ENCODE data around the gene PHF20. TPM values are rescaled to one million over a fixed set of nuclear protein-coding genes. Genes with fewer than 3 reads are reported as not detected.

The PHF20 gene
- total RNA-seq, 2 experiments from 2014 or later = 57.9 to 58.8 TPM

GRCh38 chr20:35792740-35793139 is 20.9 kb downstream of the PHF20 start:
- ATAC-seq = no peak
- Mint-ChIP-seq H3K4me1 (ENCODE audit: low read depth) (peaks cover 19% of the 10 kb centered on the region), H3K4me3 (no peak overlapping the region), H3K27ac (no peak overlapping the region), H3K9me3 (no peaks in the 10 kb centered on the region), H3K27me3 (no peaks in the 10 kb centered on the region), H3K36me3 (ENCODE audit: low read depth) (peaks cover 14% of the 10 kb centered on the region)
- ChIA-PET CTCF (no interaction called here), POLR2A (no interaction called here)
- DNase-seq = no peak
- TF ChIP-seq CTCF (IDR thresholded peaks at IDR 0.05) = no peak
- intact Hi-C loops (cut with micrococcal nuclease) = no loop called here

- DNase-seq (no peak), ATAC-seq (no peak)
- POLR2A ChIA-PET = no interaction called here
- Mint-ChIP-seq H3K4me3 (no peak overlapping the region), H3K27ac (peak overlapping the region; percentile 63), H3K9me3 (no peaks in the 10 kb centered on the region), H3K4me1 (ENCODE audit: low read depth) (peaks cover 29% of the 10 kb centered on the region), H3K27me3 (no peaks in the 10 kb centered on the region), H3K36me3 (ENCODE audit: low read depth) (peaks cover 19% of the 10 kb centered on the region)
- no peak for TF ChIP-seq CTCF (IDR thresholded peaks at IDR 0.05)
- CTCF ChIA-PET = interaction anchor here (1.6 kb wide), 2 partner anchors 16 to 24 kb away, joined by 3 read pairs; no protein-coding TSS in a partner anchor
- intact Hi-C loops (cut with micrococcal nuclease) = no loop called here
Measured at GRCh38 chr20:35796571-35796970, 24.8 kb downstream of the PHF20 start.

- DNase-seq = no peak
- Mint-ChIP-seq H3K36me3 (ENCODE audit: low read depth) (peaks cover 20% of the 10 kb centered on the region), H3K9me3 (no peaks in the 10 kb centered on the region)
Measured at GRCh38 chr20:35801865-35802264, 30.1 kb downstream of the PHF20 start.

GRCh38 chr20:35806075-35806474 is 34.3 kb downstream of the PHF20 start:
- CTCF ChIA-PET = no interaction called here
- DNase-seq (no peak), ATAC-seq (no peak)
- no peak overlapping the region for H3K4me3 Mint-ChIP-seq
- no peak for TF ChIP-seq CTCF (IDR thresholded peaks at IDR 0.05)
- H3K27ac Mint-ChIP-seq = no peak overlapping the region
- POLR2A ChIA-PET = no interaction called here
- no peaks in the 10 kb centered on the region for H3K27me3 Mint-ChIP-seq
- peaks cover 30% of the 10 kb centered on the region for H3K36me3 Mint-ChIP-seq (ENCODE audit: low read depth)
- intact Hi-C loops (cut with micrococcal nuclease) = no loop called here
- H3K4me1 Mint-ChIP-seq (ENCODE audit: low read depth) = peaks cover 15% of the 10 kb centered on the region
- H3K9me3 Mint-ChIP-seq = no peaks in the 10 kb centered on the region

More at GRCh38 chr20:35801865-35802264, 30.1 kb downstream of the PHF20 start:
- intact Hi-C loops (cut with micrococcal nuclease) = no loop called here
- Mint-ChIP-seq H3K4me1 (ENCODE audit: low read depth) (peaks cover 13% of the 10 kb centered on the region), H3K27ac (peak overlapping the region; percentile 29), H3K4me3 (no peak overlapping the region), H3K27me3 (no peaks in the 10 kb centered on the region)
- ChIA-PET POLR2A (interaction anchor here (1.8 kb wide), 1 partner anchor 12 kb away, joined by 6 read pairs; no protein-coding TSS in a partner anchor), CTCF (interaction anchor here (1.4 kb wide), 2 partner anchors 42 to 191 kb away, joined by 3 to 4 read pairs; no protein-coding TSS in a partner anchor)
- no peak for TF ChIP-seq CTCF (IDR thresholded peaks at IDR 0.05)
- no peak for ATAC-seq

- no peak for TF ChIP-seq CTCF (IDR thresholded peaks at IDR 0.05)
- ATAC-seq (no peak), DNase-seq (no peak)
- ChIA-PET POLR2A (no interaction called here), CTCF (no interaction called here)
- no peak overlapping the region for H3K4me3 Mint-ChIP-seq
- intact Hi-C loops (cut with micrococcal nuclease) = no loop called here
- peaks cover 22% of the 10 kb centered on the region for H3K36me3 Mint-ChIP-seq (ENCODE audit: low read depth)
- H3K9me3 Mint-ChIP-seq = no peaks in the 10 kb centered on the region
- no peaks in the 10 kb centered on the region for H3K27me3 Mint-ChIP-seq
- H3K27ac Mint-ChIP-seq = peak overlapping the region; percentile 11
- peaks cover 11% of the 10 kb centered on the region for H3K4me1 Mint-ChIP-seq (ENCODE audit: low read depth)
Measured at GRCh38 chr20:35807877-35808276, 36.1 kb downstream of the PHF20 start.
